H1 (cell line): ENCODE results near the gene TXNRD3. TPM values are rescaled to one million over a fixed set of nuclear protein-coding genes. Genes with fewer than 3 reads are reported as not detected.

Source experiments
- HDAC2 ChIP-seq, 2 experiments: fragments of 300-600 bp in 1 of 2; sonication (generic) in 1 of 2; IDR thresholded peaks; 2 replicates each; pipeline ENCODE4 v1.6.1; 2011 to 2012; ENCODE audit warnings: low read depth in 2 of 2, low read length in 2 of 2, mild to moderate bottlenecking in 2 of 2, moderate library complexity in 2 of 2, borderline replicate concordance in 1 of 2, inconsistent platforms in 1 of 2
- SIN3A ChIP-seq, 2 experiments: IDR thresholded peaks in 1 of 2; conservative IDR thresholded peaks in 1 of 2; 2 replicates each; pipeline ENCODE4 v1.6.1; 2011 to 2012; ENCODE audit warnings: low read length in 2 of 2, improper control_type of control experiment in 1 of 2, low read depth in 1 of 2, mild to moderate bottlenecking in 1 of 2
- polyA plus RNA-seq, 7 experiments: library from polyadenylated mRNA; depleted of rRNA in 3 of 7; stranded (reverse) in 5 of 7; unstranded in 2 of 7; fragments of >200 nt in 5 of 7; fragments of 200-250 nt in 2 of 7; gene quantifications; 1 replicate in 5 of 7; 2 replicates in 1 of 7; 4 replicates in 1 of 7; pipeline versions ENCODE4 v1.2.1 to v1.2.3, GENCODE V29; 2011 to 2013; ENCODE audit warnings: missing spikeins in 2 of 7, mixed read lengths in 2 of 7
- total RNA-seq: library from RNA; stranded (reverse); fragmentation: NEBNext Ultra II Directional; extraction: Animal tissue kit (Norgen Biotek cat#: 25700); gene quantifications from 2 replicates; pipeline ENCODE4 v1.2.1, GENCODE V29; 2021

The TXNRD3 gene
- total and polyA plus RNA-seq, 2 of the 8 experiments (the other 6 are each of a cell fraction or from before 2014, with no cell fraction given) = 3.4 to 4.3 TPM

GRCh38 chr3:126646674-126647073 lies 8.2 kb downstream of the TXNRD3 start (continued):
- no peak for TF ChIP-seq SIN3A (conservative IDR thresholded peaks at IDR 0.05 in 1 of 2, IDR thresholded peaks at IDR 0.05 in 1 of 2; ENCODE audit: low read depth in 1 of 2, low read length in 2 of 2)
- no peak for TF ChIP-seq HDAC2 (IDR thresholded peaks at IDR 0.05; ENCODE audit: borderline replicate concordance in 1 of 2, low read depth in 2 of 2, low read length in 2 of 2)
- TF ChIP-seq, all 59 proteins: peak for 0
